Right hindlimb (tissue), 1 donor: ENCODE data around the gene CTDP1.

Experiments
- DNase-seq: peaks from one replicate; pipeline ENCODE4 v3.0.0-alpha.2; 2018

Gene CTDP1

DNA sequence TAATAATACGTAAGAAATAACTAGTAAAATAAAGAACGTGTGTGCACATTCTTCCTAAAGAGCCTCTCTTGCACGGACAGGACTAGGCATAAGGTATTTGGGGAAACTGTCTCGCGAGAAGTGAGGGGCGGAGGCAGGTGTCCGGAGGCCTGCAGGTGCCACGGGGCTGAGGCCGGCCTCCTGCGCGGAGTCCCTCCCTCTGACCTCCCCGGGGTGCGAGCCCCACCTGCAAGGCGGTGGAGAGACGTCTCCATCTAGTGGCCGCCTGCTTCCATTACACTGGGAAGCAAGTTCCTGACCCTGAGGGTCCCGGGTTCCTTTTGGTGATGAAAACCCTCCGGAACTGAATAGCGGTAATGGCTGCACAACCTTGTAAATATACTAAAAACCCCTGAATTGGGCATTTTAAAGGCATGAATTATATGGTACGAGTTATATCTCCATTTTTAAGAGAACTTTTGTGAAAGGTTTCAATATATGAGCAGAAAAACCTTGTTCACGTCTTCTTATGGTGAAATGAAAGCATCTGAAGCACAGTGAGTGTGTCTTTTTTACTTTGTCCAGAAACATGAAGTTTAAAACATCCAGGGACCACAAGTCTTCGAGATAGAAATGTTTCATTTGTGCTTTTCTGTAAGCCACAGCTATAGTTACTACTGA, 35.5 kb upstream of the CTDP1 start:
- peak; percentile 80 for DNase-seq

- no peak for DNase-seq
Measured at GRCh38 chr18:79644666-79645057, 34.9 kb upstream of the CTDP1 start.

DNA sequence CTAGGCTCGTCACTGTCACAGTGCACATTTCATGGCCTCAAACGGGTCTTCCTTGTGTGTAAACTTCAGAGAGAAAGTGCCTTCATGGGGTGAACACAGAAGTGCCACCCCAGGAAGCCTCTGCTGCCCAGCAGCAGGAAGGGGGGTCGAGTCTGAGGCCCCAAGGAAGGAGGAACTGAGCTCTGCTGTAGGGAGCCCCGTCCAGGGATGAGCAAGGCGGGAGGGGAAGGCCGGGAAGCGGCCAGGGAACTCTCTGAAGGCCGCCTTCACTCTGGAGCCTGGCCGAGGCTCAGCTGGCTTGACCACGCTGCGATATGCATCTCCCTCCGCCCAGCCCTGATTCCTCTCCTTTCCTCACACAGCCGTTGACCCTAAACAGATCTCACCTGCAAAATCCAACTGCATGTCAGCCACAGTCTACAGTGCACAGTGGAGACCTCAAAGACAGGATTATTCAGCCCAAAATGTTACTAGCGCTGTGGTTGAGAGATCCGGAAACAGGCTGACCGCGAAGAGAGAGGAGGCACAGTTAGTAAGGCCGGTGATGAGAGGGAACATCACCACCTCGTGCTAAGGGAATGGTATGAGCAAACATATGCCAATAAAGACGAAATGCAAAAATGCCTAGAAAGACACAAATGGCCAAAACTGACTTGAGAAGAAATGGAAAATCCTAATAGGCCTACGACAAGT, 34.2 kb upstream of the CTDP1 start:
- DNase-seq: no peak

- DNase-seq: no peak
Measured at GRCh38 chr18:79647307-79647706, 32.3 kb upstream of the CTDP1 start.

DNA sequence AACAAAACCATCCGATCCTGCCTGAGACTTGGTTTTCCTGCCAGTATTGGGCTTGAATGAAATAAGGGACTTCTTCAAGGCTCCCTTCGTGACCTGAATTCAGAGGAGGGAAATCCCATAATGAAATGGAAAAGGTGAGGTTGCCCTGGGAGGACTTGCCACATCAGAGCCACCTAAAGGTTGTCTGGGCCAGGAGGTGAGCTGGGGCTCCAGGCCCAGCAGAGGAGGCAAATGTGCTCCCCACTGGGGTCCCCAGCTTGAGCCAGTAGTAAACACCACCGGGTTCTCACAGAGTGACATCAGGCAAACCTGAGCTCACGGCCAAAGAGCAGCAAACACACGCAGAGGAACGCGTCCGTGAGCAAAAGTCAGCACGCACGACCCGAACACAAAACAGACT, 28.6 kb upstream of the CTDP1 start:
- no peak for DNase-seq

GRCh38 chr18:79657342-79657996, 22.1 kb upstream of the CTDP1 start:
- no peak for DNase-seq

DNA sequence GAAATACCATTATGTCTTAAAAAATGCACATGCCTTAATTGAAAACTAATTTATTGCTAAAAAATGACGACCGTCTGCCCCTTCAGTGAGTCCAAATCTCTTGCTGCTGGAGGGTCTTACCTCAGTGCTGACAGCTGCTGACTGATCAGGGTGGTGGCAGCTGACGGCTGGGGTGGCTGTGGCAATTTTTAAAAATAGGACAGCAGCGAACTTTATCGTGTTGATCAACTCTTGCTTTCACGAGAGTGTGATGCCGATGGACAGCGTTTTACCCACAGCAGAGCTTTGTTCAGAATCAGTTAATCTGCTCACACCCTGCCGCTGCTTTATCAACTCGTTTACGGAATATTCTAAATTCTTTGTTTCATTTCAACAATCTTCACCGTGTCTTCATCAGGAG, 21.2 kb upstream of the CTDP1 start:
- no peak for DNase-seq

- no peak for DNase-seq
Measured at GRCh38 chr18:79659733-79660132, 19.9 kb upstream of the CTDP1 start.

DNA sequence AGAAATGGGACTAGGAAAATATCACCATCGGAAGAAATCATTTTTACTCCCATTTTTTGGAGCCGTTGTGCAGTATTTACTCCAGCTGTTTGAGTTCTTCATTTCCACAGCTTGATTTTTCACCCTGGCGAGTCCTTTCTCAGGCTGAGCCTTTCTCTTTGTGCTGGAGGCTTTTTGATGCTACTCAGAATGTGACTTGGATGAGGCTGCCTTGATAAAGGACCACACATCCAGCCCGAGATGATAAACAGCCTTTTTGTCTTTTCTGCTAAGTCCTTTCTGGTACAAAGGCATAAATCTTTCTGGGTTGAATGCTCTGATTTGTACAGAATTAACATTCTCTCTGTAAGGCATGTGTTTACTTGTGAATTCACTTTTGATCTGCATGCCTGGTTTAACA, 17.6 kb upstream of the CTDP1 start:
- DNase-seq: no peak

GRCh38 chr18:79662439-79662838, 17.2 kb upstream of the CTDP1 start:
- no peak for DNase-seq

DNA sequence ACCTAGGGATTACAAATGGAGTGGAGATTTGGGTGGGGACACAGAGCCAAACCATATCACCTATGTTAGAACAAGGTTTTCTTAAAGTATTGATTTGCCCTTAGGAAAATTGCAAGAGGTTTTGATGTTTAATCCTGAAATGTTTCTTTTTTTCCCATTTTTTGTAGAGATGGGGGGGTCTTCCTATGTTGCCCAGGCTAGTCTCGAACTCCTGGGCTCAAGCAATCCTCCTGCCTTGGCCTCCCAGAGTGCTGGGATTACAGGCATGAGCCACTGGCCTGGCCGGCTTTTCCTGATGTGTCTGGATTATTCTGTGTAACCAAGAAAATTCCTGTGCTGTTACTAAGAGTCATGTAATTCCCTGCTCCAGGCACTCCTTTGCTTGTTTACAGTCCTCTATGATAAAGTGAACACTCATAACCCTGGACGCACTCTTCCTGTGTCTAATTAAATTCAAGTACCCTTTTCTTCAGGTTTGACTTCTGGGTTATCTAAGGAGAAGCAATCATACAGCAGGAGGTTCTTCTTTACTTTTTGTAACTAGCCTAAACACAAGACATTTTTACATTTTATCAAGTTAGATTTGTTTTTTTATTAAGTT, 15.0 kb upstream of the CTDP1 start:
- no peak for DNase-seq

- no peak for DNase-seq
Measured at GRCh38 chr18:79668203-79668602, 11.4 kb upstream of the CTDP1 start.

DNA sequence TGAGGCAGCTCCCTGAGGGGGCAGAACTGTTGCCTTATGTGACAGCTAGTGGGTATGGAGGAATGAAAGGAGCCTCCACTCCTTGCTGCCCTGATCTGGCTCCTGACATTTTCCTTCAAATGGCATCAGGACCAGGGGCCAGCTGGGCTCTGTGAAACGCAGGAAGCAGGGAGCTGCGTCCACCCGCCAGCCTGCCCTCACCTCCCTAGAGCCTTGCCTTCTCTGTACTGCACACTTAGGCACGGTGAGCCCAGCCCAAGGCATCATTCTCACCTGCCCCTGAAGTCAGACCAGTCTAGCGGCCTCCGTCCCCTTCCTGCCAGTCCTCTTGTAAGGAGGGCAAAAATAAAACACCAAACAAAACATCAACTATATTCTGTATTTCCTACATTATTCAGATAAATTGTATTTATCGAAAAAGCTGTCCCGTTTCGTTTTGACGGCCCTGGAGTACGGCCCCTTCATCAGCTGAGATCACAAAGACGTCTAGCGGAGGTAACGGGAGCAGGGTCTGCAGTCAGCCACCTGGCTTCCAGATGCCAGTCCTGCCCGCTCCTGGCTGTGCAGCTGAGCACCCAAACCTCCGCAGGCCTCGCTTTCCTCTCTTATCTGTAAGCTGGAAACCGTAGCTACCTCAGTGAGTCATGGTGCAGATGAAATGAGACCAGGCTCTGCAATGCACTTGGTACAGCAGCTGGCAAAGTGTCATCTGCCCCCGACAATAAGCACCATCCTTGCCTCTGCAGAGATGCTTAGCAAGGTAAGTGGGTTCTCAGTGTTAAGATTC, 6.9 kb upstream of the CTDP1 start:
- no peak for DNase-seq

DNA sequence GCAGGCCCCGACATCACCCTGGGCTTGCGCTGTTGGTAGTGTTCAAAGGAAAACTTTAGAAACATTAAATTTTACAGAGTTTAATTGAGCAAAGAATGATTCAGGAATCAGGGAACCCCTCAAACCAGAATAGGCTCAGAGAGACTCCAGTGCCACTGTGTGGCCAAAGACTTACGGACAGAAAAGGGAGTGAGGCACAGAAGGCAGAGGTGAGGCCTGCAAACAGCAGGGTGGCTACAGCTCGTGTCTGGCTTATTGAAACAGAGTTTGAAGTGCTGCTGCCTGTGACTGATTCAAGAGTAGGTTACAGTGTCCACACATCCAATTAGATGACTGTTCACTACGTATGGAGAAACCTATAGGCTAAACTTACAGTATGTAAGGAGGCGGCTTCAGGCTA, 2.4 kb upstream of the CTDP1 start:
- no peak for DNase-seq

DNA sequence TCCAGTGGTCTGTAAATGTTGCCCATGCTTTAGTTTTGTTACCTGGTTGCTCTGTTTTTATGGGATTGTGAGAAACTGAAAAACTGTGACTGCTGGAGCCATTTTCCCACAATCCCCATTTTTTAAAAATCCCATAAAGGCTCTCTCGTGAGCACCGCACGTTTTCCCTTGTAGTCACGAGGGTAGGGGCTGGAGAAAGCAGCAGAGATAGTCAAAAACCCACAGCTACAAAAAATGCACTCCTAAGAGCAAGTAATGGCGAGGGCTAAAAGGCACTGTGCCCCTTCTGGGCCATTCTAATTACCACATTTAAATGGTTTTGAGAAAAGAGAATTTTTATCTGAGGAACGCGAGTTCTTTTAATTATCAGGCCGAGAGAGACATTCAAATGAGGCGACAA, 1.8 kb upstream of the CTDP1 start:
- no peak for DNase-seq

DNA sequence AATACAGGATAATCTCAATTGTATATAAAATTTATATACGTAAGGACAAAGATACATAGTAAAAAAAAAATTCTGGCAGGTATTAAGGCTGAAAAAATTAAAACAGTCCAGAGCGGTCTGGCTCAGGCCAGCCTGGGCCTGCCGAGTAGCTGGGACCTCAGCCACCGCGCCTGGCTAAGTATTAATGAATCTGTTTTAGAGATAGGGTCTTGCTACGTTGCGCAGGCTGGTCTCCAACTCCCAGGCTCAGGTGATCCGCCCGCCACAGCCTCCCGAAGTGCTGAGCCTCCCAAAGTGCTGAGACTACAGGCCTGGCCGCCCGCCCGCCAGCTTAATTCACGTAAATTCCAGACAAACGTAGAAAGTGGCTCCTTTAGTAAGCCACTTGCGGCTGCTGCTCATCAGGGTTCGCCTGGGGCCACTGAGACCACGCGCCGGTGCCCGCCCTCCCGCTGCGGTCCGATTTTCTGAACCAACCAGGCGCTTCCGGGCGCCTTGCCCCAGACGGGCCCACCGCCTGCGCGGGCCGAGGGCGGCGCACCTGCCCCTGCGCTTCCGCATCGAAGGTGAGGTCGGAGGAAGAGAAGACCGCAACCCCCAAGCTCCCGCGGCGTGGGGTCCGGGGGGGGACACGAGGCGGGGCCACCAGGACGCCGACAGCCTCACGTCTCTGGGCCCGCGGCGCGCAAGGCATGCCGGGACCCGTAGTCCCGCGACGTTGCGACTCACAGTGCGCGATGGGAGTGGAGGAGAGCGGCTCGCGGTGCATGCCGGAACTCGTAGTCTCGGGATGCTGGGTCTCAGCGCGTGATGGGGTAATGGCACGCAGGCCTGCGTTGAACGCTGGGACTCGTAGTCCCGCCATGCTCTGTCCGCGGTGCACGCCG, 695 bp upstream of the CTDP1 start:
- peak; percentile 99 for DNase-seq

DNA sequence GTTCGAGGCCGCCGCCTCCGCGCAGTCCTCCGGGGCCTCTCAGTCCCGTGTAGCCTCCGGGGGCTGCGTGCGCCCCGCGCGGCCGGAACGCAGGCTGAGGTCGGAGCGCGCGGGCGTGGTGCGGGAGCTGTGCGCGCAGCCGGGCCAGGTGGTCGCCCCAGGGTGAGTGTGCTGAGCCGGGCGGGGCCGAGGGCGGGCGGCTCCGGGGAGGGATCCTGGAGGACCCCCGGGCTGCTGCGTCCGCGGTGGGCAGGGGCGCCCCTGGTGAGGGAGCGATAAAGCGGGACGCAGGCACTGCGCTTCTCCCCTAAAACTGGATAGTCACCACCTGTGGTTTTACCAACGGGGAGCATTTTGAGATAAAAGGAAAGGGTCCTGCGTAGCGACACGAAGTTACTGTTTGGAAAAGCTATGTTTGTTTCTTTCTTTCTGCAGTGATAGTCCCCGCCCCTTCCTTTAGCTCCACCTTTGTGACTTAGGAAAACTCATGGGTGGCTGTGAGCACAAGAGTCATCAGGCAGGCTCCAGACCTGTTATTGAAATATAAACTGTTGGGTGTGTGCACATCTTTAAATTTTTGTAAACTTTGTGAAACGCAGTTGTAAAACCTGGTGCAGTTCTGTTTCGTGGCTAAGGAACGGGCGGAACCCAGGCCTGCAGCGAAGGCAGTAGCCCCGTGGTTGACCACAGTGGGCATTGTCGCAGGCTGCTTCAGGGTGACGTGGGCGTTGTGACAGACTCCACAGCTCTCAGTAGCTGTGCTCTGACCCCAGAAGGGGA, 687 bp downstream of the CTDP1 start:
- no peak for DNase-seq

DNA sequence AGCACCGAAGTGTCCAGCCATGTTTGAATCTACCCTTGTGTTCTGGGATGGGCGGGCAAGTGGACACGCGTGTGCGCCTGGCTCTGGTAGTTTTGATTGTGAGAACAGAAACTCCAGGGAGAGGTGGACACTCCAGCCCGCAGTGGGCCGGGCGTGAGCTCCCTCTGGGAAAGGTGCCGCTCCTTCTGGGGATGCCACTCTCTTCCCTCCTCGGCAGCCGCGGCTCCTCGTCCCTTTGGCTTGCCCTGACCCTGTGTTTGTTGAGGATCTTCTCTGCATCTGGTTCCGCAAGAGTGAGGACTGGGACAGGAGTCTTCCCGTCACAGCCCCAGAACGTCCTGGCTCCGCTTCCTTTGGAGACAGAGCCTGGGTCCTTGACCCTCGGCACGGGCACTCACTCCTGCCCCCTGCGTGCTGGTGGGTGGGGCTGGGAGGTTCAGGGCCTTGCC, 1.3 kb downstream of the CTDP1 start:
- no peak for DNase-seq

DNA sequence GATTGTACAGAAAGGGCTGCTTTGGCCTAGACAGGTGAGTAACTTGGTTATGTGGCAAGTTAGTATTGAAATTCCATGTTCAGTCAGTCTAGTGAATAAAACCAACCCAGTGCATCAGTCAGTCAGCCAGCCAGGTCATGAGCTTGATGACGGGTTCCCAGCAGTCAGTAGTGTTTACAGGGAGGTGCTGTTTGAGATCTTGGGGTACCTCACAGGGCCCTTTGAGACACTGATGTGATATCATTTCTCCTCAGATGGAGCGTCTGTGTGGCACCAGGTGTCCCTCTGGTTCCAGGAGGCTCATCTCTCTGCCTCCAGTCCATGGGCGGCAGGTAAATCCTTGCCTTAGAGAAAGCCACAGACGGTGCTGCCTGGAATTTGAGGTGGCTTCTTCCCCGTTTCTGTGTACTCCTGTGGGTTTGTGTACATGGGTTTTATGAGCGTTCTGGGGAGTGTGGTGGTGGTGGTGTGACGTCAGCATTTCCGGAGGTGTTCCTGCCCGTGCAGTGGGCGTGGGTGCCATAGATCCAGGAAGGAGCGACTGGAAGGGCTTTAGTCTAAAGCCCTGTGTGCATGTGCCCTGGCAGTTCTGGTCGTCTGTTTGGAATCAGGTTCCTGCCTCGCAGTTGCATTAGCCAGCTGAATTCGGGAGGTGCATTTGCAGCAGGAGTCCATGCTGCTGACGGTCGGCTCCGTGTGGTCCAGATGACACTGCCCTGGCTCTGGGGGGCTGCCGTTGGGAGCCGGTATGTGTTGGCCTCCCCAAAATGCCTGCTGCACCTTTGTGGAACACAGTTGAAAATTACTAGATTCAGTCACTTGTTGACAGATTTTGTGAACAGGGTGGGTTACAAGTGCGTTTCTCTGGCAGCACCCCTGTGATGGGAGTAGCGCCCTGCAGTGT, 2.1 kb downstream of the CTDP1 start:
- no peak for DNase-seq

- DNase-seq: no peak
Measured at GRCh38 chr18:79682481-79682880, 2.9 kb downstream of the CTDP1 start.
